Measurements from ENCODE around the gene MPRIP. TPM values are rescaled to one million over a fixed set of nuclear protein-coding genes. Genes with fewer than 3 reads are reported as not detected.
A peak's percentile ranks its signal among the peaks of the same experiment; 100 is the strongest.

Gene MPRIP
- total RNA-seq, 1 experiment from 2014 or later: 284 TPM

GRCh38 chr17:17125136-17126084, 83.2 kb downstream of the MPRIP start:
- CTCF ChIA-PET: no interaction called here
- DNase-seq: no peak
- Mint-ChIP-seq H3K27ac (ENCODE audit: unreplicated experiment) (no peak overlapping the region), H3K4me3 (ENCODE audit: unreplicated experiment) (no peak overlapping the region), H3K9me3 (ENCODE audit: unreplicated experiment) (no peaks in the 10 kb centered on the region), H3K4me1 (ENCODE audit: low read depth, unreplicated experiment) (no peaks in the 10 kb centered on the region), H3K36me3 (ENCODE audit: insufficient read depth, unreplicated experiment) (peaks cover 28% of the 10 kb centered on the region), H3K27me3 (ENCODE audit: insufficient read depth, unreplicated experiment) (no peaks in the 10 kb centered on the region)
- no peaks in the 10 kb centered on the region for H3K9me3 ChIP-seq
- BruUV-seq (replicated peaks): no TSS peak
- H3K36me3 ChIP-seq (ENCODE audit: control insufficient read depth, insufficient read depth, low read length): peaks cover 2% of the 10 kb centered on the region; the same call in 1 of the 2 replicates
- POLR2A ChIA-PET: no interaction called here
- no peaks in the 10 kb centered on the region for H3K27me3 ChIP-seq (replicated peaks; ENCODE audit: control insufficient read depth, insufficient read depth, low read length)
- no peaks in the 10 kb centered on the region for H3K4me1 ChIP-seq
- TF ChIP-seq CTCF (IDR thresholded peaks at IDR 0.05; ENCODE audit: insufficient read depth in 1 of 2, low read depth in 1 of 2, low read length in 1 of 2, severe bottlenecking in 1 of 2, unreplicated experiment in 1 of 2): no peak
- intact Hi-C loops (cut with micrococcal nuclease; ENCODE audit: unreplicated experiment): loop anchor here (5.0 kb wide), 1 partner anchor 123 kb away; no protein-coding TSS in a partner anchor
- no peak overlapping the region for H3K4me3 ChIP-seq (ENCODE audit: low read depth, low read length)

- ChIA-PET POLR2A (no interaction called here), CTCF (interaction anchor here (0.6 kb wide), 1 partner anchor 261 kb away, joined by 3 read pairs; no protein-coding TSS in a partner anchor)
- no peak overlapping the region for H3K4me3 Mint-ChIP-seq (ENCODE audit: unreplicated experiment)
- no peaks in the 10 kb centered on the region for H3K4me1 ChIP-seq
- no peaks in the 10 kb centered on the region for H3K9me3 Mint-ChIP-seq (ENCODE audit: unreplicated experiment)
- no peaks in the 10 kb centered on the region for H3K4me1 Mint-ChIP-seq (ENCODE audit: low read depth, unreplicated experiment)
- no peak for TF ChIP-seq CTCF (IDR thresholded peaks at IDR 0.05; ENCODE audit: insufficient read depth in 1 of 2, low read depth in 1 of 2, low read length in 1 of 2, severe bottlenecking in 1 of 2, unreplicated experiment in 1 of 2)
- H3K27ac Mint-ChIP-seq (ENCODE audit: unreplicated experiment): peak overlapping the region; percentile 33
- no peaks in the 10 kb centered on the region for H3K27me3 Mint-ChIP-seq (ENCODE audit: insufficient read depth, unreplicated experiment)
- DNase-seq: no peak
- no peaks in the 10 kb centered on the region for H3K27me3 ChIP-seq (replicated peaks; ENCODE audit: control insufficient read depth, insufficient read depth, low read length)
- BruUV-seq (replicated peaks): no TSS peak
- H3K9me3 ChIP-seq: no peaks in the 10 kb centered on the region
- H3K4me3 ChIP-seq (ENCODE audit: low read depth, low read length): no peak overlapping the region
- peaks cover 35% of the 10 kb centered on the region for H3K36me3 Mint-ChIP-seq (ENCODE audit: insufficient read depth, unreplicated experiment)
- peaks cover 2% of the 10 kb centered on the region; the same call in 1 of the 2 replicates for H3K36me3 ChIP-seq (ENCODE audit: control insufficient read depth, insufficient read depth, low read length)
- intact Hi-C loops (cut with micrococcal nuclease; ENCODE audit: unreplicated experiment): loop anchor here (5.0 kb wide), 1 partner anchor 124 kb away; no protein-coding TSS in a partner anchor
These were observed 84.2 kb downstream of the MPRIP start for GRCh38 chr17:17126131-17127110.

- Histone ChIP-seq H3K9me3 (no peaks in the 10 kb centered on the region), H3K4me3 (ENCODE audit: low read depth, low read length) (no peak overlapping the region), H3K36me3 (ENCODE audit: control insufficient read depth, insufficient read depth, low read length) (peaks cover 2% of the 10 kb centered on the region; the same call in 1 of the 2 replicates), H3K4me1 (no peaks in the 10 kb centered on the region), H3K27me3 (replicated peaks; ENCODE audit: control insufficient read depth, insufficient read depth, low read length) (no peaks in the 10 kb centered on the region)
- Mint-ChIP-seq H3K4me1 (ENCODE audit: low read depth, unreplicated experiment) (no peaks in the 10 kb centered on the region), H3K4me3 (ENCODE audit: unreplicated experiment) (no peak overlapping the region), H3K9me3 (ENCODE audit: unreplicated experiment) (no peaks in the 10 kb centered on the region), H3K27me3 (ENCODE audit: insufficient read depth, unreplicated experiment) (no peaks in the 10 kb centered on the region), H3K27ac (ENCODE audit: unreplicated experiment) (no peak overlapping the region), H3K36me3 (ENCODE audit: insufficient read depth, unreplicated experiment) (peaks cover 39% of the 10 kb centered on the region)
- TF ChIP-seq CTCF (IDR thresholded peaks at IDR 0.05; ENCODE audit: insufficient read depth in 1 of 2, low read depth in 1 of 2, low read length in 1 of 2, severe bottlenecking in 1 of 2, unreplicated experiment in 1 of 2): no peak
- CTCF ChIA-PET: no interaction called here
- intact Hi-C loops (cut with micrococcal nuclease; ENCODE audit: unreplicated experiment): loop anchor here (5.0 kb wide), 1 partner anchor 125 kb away; no protein-coding TSS in a partner anchor
- POLR2A ChIA-PET: interaction anchor here (0.6 kb wide), 1 partner anchor 1046 kb away, joined by 4 read pairs; no protein-coding TSS in a partner anchor
- DNase-seq: no peak
- BruUV-seq (replicated peaks): no TSS peak
These were observed 84.9 kb downstream of the MPRIP start for GRCh38 chr17:17127156-17127555.
